GM12865 (cell line): ENCODE results near the gene PLXNA1.
A peak's percentile ranks its signal among the peaks of the same experiment; 100 is the strongest.

ENCODE experiments used
- DNase-seq: peaks from one replicate; pipeline ENCODE4 v3.0.0; 2010; ENCODE audit warnings: low read depth
- H3K4me3 ChIP-seq: 2 replicates; pipeline ENCODE4 v1.5.1; 2011; ENCODE audit warnings: mild to moderate bottlenecking, low read depth, low read length, control low read depth
- TF ChIP-seq, protein P1 (sequence below): IDR thresholded peaks from 2 replicates; pipeline ENCODE4 v1.5.1; 2011; ENCODE audit warnings: low read length, control low read depth, low read depth, inconsistent platforms; ENCODE audit not compliant: insufficient read depth; ENCODE audit errors: missing control alignments

PLXNA1 gene

DNA sequence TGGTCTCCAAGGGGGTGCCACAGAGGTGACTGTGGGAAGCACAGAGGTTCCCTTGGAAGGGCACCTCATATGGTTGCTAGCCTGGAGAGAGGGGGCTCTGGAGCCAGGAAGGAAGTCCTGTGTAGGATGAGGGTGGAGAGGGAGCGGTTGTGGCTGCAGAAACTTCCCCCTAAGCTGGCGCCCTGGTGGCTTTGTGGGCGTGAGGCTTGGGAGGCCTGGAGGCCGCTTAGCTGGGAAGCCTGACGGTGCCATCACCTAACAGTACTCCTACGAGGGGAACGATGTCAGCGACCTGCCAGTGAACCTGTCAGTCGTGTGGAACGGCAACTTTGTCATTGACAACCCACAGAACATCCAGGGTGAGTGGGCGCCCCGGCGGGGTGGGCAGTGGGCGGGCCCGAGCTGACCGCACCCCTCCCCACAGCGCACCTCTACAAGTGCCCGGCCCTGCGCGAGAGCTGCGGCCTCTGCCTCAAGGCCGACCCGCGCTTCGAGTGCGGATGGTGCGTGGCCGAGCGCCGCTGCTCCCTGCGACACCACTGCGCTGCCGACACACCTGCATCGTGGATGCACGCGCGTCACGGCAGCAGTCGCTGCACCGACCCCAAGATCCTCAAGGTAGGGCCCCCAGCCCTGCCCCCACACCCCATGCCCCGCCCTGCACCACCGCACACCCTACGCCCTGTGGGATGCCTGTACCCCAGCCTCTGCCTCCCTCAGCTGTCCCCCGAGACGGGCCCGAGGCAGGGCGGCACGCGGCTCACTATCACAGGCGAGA is 31.0 kb downstream of the PLXNA1 start:
- no peak overlapping the region for H3K4me3 ChIP-seq
- TF ChIP-seq, protein P1, sequence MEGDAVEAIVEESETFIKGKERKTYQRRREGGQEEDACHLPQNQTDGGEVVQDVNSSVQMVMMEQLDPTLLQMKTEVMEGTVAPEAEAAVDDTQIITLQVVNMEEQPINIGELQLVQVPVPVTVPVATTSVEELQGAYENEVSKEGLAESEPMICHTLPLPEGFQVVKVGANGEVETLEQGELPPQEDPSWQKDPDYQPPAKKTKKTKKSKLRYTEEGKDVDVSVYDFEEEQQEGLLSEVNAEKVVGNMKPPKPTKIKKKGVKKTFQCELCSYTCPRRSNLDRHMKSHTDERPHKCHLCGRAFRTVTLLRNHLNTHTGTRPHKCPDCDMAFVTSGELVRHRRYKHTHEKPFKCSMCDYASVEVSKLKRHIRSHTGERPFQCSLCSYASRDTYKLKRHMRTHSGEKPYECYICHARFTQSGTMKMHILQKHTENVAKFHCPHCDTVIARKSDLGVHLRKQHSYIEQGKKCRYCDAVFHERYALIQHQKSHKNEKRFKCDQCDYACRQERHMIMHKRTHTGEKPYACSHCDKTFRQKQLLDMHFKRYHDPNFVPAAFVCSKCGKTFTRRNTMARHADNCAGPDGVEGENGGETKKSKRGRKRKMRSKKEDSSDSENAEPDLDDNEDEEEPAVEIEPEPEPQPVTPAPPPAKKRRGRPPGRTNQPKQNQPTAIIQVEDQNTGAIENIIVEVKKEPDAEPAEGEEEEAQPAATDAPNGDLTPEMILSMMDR = no peak
- DNase-seq = no peak

DNA sequence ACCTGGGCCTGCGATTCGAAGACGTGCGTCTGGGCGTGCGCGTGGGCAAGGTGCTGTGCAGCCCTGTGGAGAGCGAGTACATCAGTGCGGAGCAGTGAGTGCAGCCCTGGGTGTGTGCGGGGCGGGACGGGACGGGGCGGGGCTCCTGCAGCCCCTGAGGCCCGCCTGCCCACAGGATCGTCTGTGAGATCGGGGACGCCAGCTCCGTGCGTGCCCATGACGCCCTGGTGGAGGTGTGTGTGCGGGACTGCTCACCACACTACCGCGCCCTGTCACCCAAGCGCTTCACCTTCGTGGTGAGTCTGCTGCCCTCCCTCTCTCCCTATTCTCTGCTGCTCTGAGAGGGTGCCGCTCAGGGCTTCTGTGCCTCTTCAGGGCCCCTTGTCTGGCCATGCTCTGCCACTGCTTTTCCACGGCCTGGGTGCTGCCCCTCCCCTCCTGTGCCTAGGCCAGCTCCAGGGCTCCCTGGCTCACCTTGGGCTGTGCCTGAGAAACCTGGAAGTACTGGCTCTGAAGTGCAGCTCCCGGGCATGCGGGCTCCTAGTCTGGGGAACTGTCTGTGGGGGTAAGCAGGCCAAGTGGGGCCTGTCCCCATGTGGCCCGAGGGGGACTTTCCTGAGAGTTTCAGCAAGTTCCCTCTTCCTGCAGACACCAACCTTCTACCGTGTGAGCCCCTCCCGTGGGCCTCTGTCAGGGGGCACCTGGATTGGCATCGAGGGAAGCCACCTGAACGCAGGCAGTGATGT is 31.8 kb downstream of the PLXNA1 start:
- TF ChIP-seq, protein P1 = no peak
- no peak overlapping the region for H3K4me3 ChIP-seq
- DNase-seq = peak; percentile 55

DNA sequence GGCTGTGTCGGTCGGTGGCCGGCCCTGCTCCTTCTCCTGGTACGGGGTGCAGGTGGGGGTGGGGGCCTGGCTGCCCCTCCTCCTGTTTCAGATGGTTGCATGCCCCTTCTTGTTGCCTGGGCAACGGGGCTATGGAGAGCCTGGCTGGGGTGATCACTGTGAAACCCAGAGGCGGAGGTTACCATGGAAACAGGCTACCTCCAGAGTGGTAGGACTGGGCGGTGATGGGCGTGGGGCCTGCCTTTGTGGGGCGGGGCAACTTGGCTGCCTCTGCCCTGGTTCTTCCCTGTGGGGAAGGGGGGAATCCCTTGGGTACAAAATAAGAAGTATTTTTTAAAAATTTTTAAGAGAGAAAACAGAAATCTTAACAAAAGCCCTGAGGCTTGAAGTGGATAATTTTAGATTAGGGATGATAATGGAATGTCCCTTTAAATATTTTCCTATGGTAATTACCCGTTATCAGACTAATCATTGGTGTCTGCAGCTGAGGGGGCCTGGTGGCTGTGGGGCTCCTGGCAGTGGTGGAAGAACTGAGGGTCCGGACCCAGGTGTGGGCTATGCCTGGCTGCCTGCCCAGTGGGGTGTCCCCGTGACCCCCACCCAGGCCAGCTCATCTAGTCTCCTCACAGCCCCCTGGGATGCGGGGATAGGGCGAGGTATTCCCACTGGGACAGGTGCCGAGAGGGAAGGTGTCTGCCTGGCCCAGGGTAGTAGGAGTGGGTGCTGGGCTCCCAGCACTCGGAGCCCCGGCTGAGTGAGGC is 32.5 kb downstream of the PLXNA1 start:
- TF ChIP-seq, protein P1 = no peak
- no peak overlapping the region for H3K4me3 ChIP-seq
- peak; percentile 87 for DNase-seq

DNA sequence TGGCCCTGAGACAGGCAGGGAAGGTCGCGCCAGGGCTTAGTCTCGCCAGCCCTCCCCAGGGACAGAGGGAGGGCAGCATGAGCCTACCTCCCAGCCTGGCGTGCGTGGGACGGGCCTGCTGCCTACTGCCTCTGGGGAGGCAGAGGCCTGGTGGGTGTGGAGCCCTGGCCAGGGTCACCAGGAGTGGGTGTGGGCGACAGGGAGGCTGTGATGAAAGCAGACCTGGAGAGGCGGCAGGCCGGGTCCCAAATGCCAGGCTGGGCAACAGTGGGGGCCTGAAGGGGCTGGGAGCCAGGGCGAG is 33.1 kb downstream of the PLXNA1 start:
- no peak overlapping the region for H3K4me3 ChIP-seq
- TF ChIP-seq, protein P1 = no peak
- no peak for DNase-seq

DNA sequence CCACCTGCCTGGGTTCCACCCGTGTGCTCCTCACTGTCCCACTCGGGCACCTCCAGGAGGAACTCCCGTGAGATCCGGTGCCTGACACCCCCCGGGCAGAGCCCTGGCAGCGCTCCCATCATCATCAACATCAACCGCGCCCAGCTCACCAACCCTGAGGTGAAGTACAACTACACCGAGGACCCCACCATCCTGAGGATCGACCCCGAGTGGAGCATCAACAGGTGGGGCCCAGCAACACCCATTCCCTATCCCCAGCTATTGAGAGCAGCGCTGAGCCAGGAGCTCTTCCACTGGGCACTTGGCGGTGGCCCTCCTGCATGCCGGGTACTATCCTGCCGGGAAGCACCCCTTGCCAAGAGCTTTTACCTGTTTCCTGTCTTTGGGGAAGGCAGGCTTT is 33.5 kb downstream of the PLXNA1 start:
- TF ChIP-seq, protein P1 = no peak
- DNase-seq = no peak
- H3K4me3 ChIP-seq = no peak overlapping the region

DNA sequence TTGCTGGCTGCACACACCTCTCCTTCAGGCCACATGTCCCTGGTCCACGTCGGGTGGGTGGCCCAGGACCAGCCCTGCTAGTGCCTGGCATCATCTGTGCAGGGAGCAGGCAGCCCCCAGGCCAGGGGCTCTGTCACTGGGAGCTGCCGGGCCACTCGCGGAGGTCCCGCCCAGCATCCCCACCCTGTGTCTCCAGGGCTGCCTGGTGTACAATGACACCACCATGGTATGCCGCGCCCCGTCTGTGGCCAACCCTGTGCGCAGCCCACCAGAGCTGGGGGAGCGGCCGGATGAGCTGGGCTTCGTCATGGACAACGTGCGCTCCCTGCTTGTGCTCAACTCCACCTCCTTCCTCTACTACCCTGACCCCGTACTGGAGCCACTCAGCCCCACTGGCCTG is 34.3 kb downstream of the PLXNA1 start:
- no peak overlapping the region for H3K4me3 ChIP-seq
- TF ChIP-seq, protein P1 = no peak
- no peak for DNase-seq
